ENCODE results near the gene FLAD1.
A peak's percentile ranks its signal among the peaks of the same experiment; 100 is the strongest.

The FLAD1 gene

DNA sequence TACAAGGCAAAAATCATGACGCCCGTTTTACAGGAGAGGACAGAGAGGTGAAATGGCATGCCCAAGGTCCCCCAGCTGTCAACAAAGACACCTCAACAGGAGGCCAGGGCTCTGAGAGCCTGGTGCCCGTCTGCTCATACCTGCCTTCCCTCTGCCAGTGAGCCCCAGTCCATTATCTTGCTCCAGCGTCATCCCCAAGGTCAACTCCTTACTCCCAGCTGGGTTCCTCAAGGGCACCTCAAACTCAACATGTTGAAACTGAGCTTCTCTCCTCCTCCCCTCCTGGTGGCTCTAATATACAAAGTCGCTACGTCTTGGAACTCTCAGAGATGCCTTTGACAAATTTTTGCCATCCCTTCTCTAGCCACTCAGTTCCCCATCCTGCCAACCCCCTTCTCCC, 30.5 kb upstream of the FLAD1 start:
- DNase-seq (ENCODE audit: low read depth in 2 of 2) = no peak

DNA sequence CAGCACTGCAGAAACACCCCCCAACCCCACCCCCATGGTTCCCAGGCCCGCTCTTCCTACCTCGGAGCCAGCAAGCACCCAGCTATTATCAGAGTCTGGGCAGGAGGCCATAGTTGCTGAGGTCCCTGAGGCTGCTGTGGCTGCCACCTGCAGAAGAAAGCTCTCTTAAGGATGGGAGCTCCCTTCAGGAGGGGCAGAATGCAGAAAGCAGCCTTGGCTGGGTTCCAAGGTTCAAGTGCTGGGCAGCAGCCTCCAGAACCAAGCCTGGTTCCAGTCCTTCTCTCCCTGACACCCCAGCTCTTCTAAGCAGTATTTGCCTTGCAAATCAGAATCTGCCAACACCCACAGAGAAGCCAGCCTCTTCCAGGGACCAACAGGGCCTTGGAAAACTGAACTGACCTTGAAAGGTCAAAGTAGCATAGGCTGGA, 29.5 kb upstream of the FLAD1 start:
- DNase-seq (ENCODE audit: low read depth in 2 of 2) = no peak

DNA sequence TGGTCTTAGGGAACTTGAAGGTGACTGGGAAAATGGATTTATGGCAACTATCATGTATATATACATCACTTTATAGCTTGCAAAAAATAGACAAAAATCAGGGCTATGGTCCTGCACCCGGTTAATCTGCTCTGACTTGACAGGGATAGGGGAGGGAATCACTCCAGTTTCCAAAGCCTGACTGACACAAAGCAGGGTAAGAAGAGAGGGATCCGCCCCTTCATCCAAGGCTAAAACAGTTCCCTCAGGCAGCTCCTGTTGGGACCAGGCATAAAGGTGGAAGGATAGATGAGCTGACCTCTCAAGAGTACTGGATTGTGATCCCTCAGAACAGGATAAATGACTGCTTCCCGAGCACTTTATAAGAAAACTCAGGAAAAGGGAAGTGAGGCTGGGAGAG, 28.6 kb upstream of the FLAD1 start:
- DNase-seq (ENCODE audit: low read depth in 2 of 2) = no peak

DNA sequence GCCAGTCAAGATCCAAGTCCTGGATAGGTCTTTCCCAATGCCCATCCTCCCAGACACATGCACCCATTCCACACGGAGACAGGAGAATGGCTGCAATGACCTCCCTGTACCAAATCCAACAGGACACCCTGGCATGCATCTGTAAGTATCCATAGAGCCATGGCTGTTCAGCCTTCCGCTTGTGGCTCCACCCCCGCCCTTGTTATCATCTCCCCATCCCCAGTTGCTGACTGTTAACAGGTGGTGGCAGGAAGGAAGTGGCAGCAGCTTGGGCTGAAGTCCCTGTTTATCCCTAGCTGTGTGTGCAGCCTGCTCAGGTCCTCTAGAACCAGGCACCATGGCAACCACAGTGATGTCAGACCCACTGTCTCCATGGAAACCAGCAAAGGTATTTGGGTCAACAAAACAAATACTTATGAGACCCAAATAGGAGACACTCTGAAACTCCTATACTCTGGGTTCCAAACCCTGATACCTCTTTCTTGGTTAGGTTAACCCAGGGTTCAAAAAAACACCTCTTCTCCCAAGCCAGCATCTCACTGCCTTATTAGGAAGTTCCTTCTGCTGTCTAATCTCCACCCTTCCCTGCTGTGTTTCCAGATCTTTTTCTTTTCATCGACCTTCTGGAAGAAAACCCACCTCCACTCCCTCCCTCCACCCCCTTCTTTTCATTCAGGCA, 28.0 kb upstream of the FLAD1 start:
- DNase-seq (ENCODE audit: low read depth in 2 of 2) = peak in 1 of 2 donors; percentile 84

DNA sequence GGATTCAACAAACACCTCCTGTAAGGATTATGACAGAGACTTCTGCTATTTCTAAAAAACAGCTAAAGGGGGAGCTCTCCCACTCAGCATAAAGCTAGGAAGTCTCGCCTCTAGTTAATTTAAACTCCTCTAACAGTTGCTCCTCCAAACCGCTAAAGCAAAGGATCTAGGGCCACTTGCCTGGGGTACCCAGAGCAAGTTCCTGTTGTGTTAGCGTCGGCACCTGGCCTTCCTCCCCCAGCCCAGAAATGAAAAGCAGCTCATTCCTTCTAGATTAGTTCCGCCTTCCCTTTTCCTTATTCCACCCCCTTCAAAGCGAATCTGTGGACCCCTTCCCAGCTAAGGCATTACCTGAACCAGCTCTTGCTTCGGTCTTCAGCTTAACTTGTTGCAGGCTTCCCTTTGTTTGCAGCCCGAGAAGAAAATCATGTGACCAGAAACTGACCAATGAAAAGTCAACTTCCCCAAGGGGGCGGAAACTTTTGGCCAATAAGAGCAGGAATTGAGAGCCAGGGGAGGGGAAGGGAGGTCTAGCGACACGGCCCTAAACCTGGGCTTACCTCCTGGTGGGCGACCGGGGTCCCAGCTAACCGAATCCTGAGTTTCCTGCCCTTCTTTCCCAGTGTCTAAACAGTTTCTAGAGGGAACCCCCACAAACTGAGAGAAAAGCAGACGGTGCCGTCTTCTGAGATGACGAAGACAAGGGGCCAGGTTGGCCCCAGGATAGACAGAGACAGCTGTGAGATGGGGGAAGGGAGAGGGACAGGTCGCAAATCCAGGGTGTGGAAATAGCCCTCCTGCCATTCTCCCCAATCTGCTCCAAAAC, 27.2 kb upstream of the FLAD1 start, which contains the start of gene PBXIP1:
Gene PBXIP1, minus strand, starts transcription at position 382 of the 826 bp plus-strand sequence. CDS start 2,378 bp downstream, outside the sequence.
- peak; percentile 58 to 59 for DNase-seq (ENCODE audit: low read depth in 2 of 2)

DNA sequence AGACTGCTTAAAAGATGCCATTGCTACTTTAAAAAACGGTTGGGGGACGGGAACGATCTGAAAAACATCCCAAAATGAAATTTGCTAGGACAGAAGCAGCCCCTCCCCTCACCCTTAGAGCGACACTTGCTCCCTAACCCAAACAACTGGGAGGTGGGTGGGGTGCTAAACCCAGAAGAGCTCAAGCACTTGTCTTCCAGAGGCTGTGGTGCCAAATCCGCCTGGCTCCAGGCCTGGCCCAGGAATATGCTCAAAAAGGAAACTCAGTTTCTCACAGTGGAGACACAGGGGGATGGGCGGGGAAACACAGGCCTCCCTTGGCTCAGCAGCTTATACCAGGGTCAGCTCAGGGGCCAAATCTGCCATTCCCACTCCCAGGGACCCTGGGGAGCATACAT, 26.6 kb upstream of the FLAD1 start:
- no peak for DNase-seq (ENCODE audit: low read depth in 2 of 2)

DNA sequence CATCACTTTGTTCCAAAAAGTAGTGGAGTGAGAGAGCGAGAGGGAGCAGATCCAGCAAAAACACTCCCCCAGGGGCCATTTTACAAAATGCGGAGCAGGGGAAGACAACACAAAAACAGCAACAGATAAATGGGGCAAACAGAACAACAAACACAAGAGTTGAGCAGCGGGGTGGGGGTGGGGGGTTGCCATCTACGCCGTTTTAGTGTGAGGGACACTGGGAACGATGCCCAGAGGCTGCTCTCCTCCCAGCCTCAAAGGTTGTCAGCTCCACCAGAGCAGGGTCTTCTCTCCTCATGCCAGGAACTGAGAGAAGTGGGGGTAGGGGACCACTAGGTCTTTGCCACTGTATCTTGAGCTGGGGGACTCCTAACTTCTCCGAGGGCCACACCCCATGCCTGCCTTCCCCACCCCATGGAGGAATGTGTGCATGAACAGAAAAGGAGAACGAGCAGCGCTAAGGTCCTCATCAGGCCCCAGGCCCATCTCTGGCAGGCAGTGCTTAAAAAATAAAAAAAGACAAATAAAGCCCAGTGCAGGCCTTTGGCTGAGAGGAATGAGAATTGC, 26.0 kb upstream of the FLAD1 start:
- DNase-seq (ENCODE audit: low read depth in 2 of 2) = no peak

DNA sequence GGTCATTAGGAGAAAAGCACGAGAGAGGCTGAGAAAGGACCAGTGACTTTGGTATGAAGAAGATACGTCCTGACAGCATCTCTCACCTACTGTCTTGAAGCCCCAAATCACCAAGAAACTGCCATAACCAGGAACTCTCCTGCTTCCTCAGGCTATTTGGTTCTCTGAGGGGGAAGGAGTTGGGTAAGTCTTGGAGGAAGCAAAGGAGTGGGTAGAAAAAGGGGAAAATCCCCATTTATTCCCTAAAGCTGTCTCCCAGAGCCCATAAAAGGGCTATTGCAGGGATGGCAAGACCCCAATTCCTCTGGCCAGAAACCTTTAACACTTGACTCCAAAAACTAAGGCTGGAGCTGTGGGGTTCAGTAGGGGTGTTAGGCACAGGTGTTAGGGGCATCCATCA, 25.1 kb upstream of the FLAD1 start:
- no peak for DNase-seq (ENCODE audit: low read depth in 2 of 2)

DNA sequence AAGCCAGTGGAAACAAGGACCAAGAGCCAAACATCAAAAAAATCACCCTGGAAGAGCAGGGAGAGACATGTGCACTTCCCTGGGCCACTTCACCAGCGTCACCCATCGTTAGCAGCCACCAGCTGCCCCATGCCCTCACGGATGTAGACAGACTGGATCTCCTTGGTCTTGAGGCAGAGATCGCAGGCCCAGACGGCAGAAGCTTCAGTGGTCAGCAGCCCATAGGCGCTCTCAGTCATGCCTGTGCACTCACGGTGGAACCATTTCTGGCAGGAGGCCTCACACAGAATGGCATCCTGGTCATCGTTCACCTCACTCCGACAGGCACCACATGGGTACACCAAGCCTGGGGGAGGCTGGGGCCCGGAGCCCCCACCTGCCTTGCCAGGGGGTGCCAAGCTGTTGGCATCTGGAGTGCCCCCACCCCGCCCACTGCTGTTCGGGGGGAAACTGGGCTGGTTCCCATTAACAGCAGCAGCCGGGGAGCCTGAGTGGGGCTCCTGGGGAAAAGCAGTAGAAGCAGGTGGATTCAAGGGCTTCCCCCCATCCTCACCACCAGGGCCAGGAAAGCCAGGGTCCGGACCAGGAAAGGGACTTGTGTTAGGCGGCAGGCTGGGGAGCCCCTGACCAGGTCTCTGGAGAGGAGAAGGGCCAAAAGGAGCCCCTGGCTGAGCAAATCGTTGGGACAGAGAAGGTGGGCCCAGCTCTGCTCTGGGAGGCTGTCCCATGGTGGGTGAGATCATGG, 24.3 kb upstream of the FLAD1 start:
- DNase-seq (ENCODE audit: low read depth in 2 of 2) = no peak

DNA sequence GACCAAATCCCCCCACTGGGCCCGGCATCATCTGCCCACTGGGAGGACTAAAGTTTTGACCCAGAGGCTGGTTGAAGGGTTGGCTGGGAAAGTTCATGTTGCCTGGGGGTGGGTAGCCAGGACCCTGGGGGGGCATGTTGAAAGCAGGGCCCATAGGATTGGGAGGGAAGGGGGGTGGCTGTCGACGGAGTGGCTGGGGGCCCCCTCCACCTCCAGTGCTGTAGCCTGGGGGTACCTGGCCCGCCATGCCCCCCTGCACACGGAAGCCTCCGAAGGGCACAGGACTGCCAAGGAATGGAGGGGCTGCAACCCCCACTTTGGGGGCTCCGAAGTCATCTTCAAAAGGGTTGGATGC, 23.7 kb upstream of the FLAD1 start:
- DNase-seq (ENCODE audit: low read depth in 2 of 2) = no peak

DNA sequence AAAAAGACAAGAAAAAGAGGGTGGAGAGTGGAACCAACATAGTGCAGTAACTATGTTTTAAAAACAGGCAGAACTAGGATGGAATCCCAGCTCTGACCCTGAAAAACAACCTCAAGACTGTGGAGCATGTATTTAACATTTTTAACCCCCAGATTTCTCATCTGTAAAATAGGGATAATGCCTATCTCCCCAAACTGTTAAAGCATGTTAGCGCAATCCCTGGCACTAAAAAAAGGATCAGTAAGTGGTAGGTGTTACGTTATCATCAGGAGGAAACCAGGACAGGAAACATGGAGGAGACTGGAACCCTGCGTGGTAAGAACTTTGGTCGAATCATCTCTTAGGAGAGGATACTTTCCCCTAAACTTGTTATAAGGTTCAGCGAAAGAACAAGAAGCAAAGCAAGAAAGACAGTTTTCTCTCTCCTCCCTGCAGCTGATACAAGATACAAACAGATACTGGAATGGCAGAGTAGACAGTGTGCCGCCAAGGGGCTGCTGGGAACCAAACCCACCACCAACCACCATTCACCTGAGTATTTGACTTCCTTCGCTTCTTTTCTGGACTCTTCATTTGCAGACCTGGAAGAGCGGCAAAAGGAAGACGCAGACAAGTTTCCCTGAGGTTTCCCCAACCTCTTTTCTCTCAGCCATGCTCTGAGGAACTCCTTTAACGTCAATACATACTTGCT, 22.6 kb upstream of the FLAD1 start:
- no peak for DNase-seq (ENCODE audit: low read depth in 2 of 2)

DNA sequence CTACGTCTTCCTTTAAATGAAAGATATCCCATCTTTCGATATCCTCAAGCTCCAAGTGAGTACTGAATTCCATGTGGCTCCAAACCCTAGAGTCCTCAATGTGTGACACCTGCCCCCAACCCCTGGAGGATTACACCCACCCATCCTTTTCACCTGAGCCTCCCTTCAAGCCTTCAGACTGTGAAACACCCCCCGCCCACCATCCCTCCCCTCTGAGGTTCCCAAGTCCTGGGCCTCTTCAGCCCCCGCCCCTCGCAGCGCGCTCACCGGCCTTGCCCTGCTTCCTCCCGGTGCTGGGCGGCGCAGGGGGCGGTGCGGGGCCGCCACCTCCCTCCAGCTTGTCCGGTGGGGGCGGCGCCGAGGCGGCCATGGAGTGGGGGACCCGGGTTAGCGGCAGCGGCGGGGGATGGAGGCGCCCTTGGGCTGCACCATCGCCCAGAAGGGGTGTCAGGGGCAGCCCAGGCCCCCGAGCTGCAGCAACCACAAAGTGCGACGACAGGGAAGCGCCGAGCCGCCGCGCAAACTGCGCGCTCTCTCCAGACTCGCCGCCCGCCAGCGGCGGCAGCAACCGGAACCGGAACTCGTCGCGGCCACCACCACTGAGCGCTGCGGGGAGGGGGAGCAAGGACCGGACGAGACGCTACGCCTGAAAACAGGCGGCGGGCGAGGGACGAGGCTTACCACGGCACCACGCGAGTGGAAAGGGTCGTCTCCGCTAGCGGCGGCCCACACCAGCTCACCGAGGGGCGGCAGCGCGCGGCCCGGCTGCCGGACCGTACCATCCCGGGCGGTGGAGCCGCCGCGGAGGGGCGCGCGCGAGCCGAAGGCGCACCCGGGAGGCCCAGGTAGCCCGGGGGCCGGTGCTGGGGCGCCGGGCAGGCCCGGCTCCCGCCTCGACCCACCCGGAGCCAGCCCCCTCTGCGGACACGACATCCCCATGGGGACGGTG, 21.7 kb upstream of the FLAD1 start, which contains the start of gene PYGO2:
Gene PYGO2, minus strand, starts transcription at position 576 of the 949 bp plus-strand sequence. Its CDS starts 206 bp downstream, at position 370.
- peak; percentile 35 to 59 for DNase-seq (ENCODE audit: low read depth in 2 of 2)

DNA sequence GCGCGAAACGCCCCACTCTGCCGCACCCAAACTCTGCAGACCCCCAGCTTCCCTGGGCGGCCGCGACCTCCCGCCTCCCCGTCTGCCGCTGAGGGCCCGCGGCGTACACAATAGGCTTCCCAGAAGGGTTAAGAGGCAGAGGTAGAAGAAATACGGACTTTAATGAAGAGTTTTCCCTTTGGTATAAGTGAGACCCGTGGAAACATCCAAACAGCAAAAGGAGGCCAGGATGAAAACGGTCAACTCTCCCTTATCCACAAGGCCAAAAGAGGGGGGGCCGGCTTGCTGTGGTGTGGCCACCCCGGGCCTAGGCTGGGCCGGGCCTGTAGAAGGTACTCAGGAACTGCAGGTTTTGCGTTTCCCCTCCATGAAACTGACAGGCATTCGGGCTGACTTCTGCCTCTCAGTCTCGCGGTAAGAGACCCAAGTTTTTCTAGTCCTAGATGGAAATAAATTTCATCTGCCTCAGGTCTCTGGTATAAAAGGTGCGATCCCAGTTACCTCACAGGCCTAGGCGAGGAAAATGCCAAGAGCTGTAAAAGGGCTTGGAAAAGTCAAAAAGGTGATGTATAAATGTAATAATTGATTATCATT, 20.9 kb upstream of the FLAD1 start:
- no peak for DNase-seq (ENCODE audit: low read depth in 2 of 2)

DNA sequence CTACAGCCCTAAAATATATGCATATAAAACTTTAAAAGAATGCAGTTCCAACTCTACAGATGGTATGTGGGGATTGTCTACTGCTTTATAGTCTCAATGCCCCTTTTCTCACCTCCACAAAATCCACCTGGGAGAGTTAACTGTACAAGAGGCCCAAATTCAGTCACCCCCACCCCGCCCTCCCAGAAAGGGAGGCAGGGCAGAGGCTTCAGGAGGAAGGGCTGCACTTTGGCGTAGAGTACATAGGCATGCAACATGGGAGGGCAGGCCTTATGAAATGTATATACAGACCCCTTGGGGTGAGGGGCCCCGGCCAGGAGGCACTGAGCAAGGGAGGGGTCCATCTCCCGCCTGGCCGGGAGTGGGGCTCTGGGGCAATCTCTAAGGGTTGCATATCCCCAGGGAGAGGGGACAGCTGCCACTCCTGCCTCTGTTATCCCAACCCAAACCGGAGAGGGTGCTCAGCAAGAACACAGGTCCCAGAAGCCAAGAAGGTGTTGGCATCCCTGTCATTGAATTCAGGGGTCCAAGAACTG, 20.3 kb upstream of the FLAD1 start:
- no peak for DNase-seq (ENCODE audit: low read depth in 2 of 2)

DNA sequence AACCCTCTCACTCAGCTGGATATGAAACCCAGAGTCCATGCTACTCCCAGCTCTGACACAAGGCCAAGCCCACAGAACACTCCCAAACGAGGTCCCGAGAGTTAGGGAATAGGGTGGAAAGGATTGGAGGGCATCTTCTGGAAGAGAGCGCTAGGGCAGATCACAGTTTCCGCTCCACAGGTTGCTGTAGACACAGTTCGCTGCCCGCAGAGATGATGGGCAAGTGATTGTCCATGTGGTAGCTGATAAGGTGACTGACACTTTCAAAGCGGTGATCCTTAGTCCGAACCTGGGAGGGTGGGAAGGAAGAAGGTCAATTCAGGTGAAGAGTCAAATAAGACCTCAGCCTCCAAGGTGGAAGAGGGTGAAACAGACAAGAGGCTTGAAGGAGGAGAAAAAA, 19.5 kb upstream of the FLAD1 start:
- no peak for DNase-seq (ENCODE audit: low read depth in 2 of 2)

DNA sequence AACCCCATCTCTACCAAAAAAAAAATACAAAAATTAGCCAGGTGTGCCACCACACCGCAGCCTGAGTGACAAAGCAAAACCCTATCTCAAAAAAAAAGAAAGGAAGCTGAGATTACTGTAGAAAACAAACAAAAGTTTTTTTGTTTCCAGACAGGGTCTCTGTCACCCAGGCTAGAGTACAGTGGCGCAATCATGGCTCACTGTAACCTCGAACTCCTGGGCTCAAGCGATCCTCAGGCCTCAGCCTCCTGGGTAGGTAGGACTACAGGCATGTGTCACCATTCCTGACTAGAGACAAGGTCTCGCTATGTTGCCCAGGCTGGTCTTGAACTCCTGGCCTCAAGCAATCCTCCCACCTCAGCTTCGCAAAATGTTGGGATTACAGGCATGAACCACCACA, 18.8 kb upstream of the FLAD1 start:
- no peak for DNase-seq (ENCODE audit: low read depth in 2 of 2)

DNA sequence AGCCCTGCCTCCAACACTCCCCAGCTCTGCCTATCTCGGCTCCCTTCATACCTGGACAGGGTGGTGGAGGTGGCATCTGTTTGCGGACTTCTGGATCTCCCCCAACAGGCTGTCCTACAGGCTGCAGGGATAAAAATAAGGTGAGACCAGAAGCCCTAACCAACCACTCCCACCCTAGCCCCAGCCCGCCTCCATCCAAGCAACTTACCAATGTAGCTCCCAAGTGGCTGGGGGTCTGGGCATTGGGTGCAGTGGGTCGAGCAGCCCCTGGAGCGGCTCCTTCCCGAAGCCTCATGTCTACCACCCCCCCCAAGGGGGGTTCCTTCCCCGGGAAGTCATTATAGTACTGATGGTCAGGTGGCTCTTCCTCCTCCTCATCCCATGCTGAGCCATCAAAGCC, 17.0 kb upstream of the FLAD1 start:
- DNase-seq (ENCODE audit: low read depth in 2 of 2) = no peak

DNA sequence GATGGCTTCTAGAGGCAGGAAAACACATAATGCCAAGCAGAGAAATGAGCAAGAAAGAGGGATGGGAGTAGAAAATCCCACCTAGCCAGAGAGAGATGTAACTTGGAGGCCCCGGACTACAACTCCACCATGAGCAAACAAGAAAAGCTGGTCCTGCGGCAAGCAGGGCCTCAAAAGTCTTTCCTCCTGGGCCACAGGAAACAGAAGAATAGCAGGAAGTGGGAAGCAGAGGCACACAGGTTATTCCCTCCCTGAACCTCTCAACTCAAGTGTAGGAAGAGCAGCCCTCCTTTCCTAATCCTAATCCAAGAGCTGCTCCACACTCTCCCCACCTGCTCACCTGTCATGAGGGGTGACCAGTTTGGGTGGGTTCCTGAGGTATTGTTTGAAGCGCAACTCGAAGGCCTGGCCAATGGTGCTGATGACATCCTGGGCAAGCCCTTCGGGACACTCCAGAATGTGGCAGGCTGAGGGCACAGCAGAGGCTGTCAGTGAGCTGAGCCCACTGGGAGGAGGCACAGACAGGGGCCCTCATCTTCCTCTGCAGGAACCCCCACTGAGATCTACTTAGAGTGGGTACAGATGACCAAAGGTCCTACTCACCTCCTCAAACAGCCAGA, 15.7 kb upstream of the FLAD1 start:
- DNase-seq (ENCODE audit: low read depth in 2 of 2) = no peak

DNA sequence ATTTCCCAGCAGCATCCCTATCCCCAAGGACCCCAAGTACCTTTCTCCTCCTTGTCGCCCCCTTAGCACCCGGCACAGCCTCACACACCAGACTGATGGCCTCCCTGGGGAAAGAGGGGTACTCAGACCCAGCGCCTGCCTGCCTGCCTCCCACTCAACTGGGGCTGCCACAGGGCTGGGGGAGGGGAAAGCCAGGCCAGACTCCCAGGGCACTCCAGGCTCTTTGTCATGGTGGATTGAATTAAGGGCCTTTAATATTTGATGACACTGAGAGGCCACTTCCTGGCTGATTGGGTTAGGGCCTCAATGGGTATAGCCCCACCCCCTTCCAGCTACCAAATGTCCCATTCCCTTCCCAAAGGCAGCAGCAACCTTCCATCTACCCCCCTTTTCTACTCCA, 14.4 kb upstream of the FLAD1 start:
- no peak for DNase-seq (ENCODE audit: low read depth in 2 of 2)
